HG03159 (cell line): ENCODE data around the gene MINDY2.
"Not testable (repeated sequence)": the region's sequence is repeated elsewhere in the genome, so short reads cannot be mapped to it uniquely, and the experiment has no call there.

Source experiments
- ATAC-seq: cut with Tn5 transposase; IDR thresholded peaks from one replicate; pipeline ENCODE4 v1.9.1; 2021; ENCODE audit warnings: mild to moderate bottlenecking, moderate library complexity; ENCODE audit not compliant: unreplicated experiment

The MINDY2 gene

GRCh38 chr15:58752716-58753115, 18.4 kb upstream of the MINDY2 start:
- ATAC-seq = no peak

- no peak for ATAC-seq
These were observed 15.8 kb upstream of the MINDY2 start for GRCh38 chr15:58755350-58755749.

GRCh38 chr15:58755956-58756355, 15.1 kb upstream of the MINDY2 start:
- no peak for ATAC-seq

GRCh38 chr15:58758141-58758540, 13.0 kb upstream of the MINDY2 start:
- no peak for ATAC-seq

GRCh38 chr15:58760385-58761009, 10.6 kb upstream of the MINDY2 start:
- no peak for ATAC-seq

- ATAC-seq = no peak
These were observed 10.1 kb upstream of the MINDY2 start for GRCh38 chr15:58761010-58761388.

GRCh38 chr15:58762285-58762684, 8.8 kb upstream of the MINDY2 start:
- no peak for ATAC-seq

GRCh38 chr15:58762731-58763130, 8.4 kb upstream of the MINDY2 start:
- no peak for ATAC-seq

- ATAC-seq = no peak
These were observed 6.6 kb upstream of the MINDY2 start for GRCh38 chr15:58764468-58764867.

- ATAC-seq = no peak
These were observed 4.8 kb upstream of the MINDY2 start for GRCh38 chr15:58766290-58766689.

GRCh38 chr15:58768601-58769004, 2.5 kb upstream of the MINDY2 start:
- ATAC-seq = not testable (repeated sequence)

GRCh38 chr15:58770519-58770856, 614 bp upstream of the MINDY2 start:
- ATAC-seq = peak; percentile 39

GRCh38 chr15:58771621-58772250, 634 bp downstream of the MINDY2 start:
- peak; percentile 11 for ATAC-seq

- ATAC-seq = no peak
These were observed 1.9 kb downstream of the MINDY2 start for GRCh38 chr15:58773024-58773423.

- ATAC-seq = no peak
These were observed 4.3 kb downstream of the MINDY2 start for GRCh38 chr15:58775402-58775801.

GRCh38 chr15:58777107-58777506, 6.0 kb downstream of the MINDY2 start:
- peak; percentile 49 for ATAC-seq

- no peak for ATAC-seq
These were observed 8.5 kb downstream of the MINDY2 start for GRCh38 chr15:58779554-58779953.

- ATAC-seq = no peak
These were observed 14.3 kb downstream of the MINDY2 start for GRCh38 chr15:58785355-58785754.

GRCh38 chr15:58788056-58788710, 17.1 kb downstream of the MINDY2 start:
- no peak for ATAC-seq

GRCh38 chr15:58793862-58794261, 22.8 kb downstream of the MINDY2 start:
- ATAC-seq = no peak

- ATAC-seq = no peak
These were observed 24.7 kb downstream of the MINDY2 start for GRCh38 chr15:58795825-58796224.

GRCh38 chr15:58797505-58797904, 26.4 kb downstream of the MINDY2 start:
- ATAC-seq = no peak
